ENCODE results near the gene VAMP5. TPM values are rescaled to one million over a fixed set of nuclear protein-coding genes. Genes with fewer than 3 reads are reported as not detected.
"Not testable (repeated sequence)": the region's sequence is repeated elsewhere in the genome, so short reads cannot be mapped to it uniquely, and the experiment has no call there.

VAMP5 gene
- total RNA-seq, 6 experiments from 2014 or later, result 51.2 to 84.2 (median 71.4) TPM

DNA sequence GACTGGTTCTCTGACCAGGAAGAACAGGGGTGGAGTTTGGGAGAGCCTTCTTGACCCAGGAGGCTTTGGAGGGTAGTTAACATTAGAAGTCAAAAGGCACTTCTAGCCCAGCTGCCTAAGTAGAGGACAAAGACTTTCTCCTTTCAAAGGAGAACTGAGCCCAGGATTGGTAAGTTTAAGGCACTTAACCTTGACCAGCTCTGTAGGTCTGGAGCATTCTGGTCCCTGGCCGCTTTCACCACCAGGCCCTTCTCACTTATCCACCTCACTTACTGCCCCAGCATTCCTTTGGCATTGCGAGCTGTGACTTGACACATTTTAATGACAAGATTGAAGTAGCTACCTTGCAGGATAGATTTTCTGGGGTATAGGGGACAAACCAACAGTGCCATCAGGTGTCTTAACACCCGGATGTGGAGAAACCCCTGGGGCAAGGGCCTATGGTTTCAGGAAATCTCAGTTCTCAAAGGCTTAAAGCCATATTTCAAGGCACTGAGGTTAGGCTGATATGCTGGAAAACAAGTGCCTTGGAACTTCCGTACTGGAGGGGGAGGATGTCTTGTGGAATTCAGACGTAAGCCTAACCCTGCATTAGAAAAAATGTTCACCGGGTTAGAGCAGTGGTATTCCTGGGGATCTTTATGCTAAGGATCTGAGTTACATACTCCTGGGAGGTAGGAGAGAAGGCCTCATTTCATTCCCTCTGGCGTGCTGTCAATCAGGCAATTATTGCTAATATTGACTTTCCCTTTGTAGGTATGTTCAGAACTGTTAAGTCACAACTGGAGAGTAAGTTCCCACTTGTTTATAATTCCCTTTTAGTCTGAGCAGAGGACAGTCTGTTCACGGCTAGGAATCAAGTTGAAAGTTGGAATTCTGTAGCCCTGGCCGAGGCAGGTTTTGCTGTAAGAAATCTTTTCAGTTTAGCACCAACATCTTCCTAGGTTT lies 23.3 kb downstream of the VAMP5 start:
- no peak for DNase-seq
- Mint-ChIP-seq H3K27ac (peak overlapping the region; percentile 92; the same call in 1 of the 2 replicates), H3K27me3 (ENCODE audit: insufficient read depth) (peaks cover 2% of the 10 kb centered on the region; the same call in 1 of the 2 replicates), H3K36me3 (ENCODE audit: low read depth) (peaks cover 19% of the 10 kb centered on the region), H3K4me1 (ENCODE audit: low read depth) (peaks cover 63% of the 10 kb centered on the region), H3K4me3 (0 out of 2 replicates have a peak overlapping the region, but pooled peaks have one; percentile 11), H3K9me3 (no peaks in the 10 kb centered on the region)
- TF ChIP-seq, protein P1, sequence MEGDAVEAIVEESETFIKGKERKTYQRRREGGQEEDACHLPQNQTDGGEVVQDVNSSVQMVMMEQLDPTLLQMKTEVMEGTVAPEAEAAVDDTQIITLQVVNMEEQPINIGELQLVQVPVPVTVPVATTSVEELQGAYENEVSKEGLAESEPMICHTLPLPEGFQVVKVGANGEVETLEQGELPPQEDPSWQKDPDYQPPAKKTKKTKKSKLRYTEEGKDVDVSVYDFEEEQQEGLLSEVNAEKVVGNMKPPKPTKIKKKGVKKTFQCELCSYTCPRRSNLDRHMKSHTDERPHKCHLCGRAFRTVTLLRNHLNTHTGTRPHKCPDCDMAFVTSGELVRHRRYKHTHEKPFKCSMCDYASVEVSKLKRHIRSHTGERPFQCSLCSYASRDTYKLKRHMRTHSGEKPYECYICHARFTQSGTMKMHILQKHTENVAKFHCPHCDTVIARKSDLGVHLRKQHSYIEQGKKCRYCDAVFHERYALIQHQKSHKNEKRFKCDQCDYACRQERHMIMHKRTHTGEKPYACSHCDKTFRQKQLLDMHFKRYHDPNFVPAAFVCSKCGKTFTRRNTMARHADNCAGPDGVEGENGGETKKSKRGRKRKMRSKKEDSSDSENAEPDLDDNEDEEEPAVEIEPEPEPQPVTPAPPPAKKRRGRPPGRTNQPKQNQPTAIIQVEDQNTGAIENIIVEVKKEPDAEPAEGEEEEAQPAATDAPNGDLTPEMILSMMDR (IDR thresholded peaks at IDR 0.05), result no peak

DNA sequence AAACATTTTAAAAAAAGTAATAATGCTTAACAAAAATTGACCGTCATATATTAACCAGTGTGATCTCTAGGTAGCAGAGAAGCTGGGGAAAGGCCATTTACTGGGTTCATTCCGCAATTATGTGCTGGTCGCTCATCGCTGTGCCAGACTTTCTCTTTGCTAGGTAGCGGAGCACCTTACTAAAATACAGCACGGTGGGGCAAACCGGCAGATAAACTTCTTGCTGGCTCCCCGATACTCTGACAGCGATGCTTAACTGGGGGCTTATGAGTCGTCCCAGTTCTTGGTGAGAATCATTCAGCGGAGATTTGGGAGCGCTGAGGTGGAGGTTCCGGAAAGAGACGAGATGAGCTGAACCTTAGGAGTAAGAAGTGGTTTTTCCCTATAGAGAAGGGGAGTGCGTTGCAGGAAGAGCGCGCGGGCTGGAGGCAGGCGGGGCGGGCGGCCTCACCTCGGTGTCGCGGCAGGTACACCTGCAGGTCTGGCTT lies 27.0 kb downstream of the VAMP5 start:
- peak overlapping the region; percentile 98 for H3K4me3 Mint-ChIP-seq
- no peak for DNase-seq
- H3K9me3 Mint-ChIP-seq, result no peaks in the 10 kb centered on the region
- peaks cover 3% of the 10 kb centered on the region; the same call in 1 of the 2 replicates for H3K27me3 Mint-ChIP-seq (ENCODE audit: insufficient read depth)
- peaks cover 33% of the 10 kb centered on the region for H3K4me1 Mint-ChIP-seq (ENCODE audit: low read depth)
- peak overlapping the region; percentile 91 for H3K27ac Mint-ChIP-seq
- peaks cover 19% of the 10 kb centered on the region for H3K36me3 Mint-ChIP-seq (ENCODE audit: low read depth)
- TF ChIP-seq, protein P1 (IDR thresholded peaks at IDR 0.05), result no peak

DNA sequence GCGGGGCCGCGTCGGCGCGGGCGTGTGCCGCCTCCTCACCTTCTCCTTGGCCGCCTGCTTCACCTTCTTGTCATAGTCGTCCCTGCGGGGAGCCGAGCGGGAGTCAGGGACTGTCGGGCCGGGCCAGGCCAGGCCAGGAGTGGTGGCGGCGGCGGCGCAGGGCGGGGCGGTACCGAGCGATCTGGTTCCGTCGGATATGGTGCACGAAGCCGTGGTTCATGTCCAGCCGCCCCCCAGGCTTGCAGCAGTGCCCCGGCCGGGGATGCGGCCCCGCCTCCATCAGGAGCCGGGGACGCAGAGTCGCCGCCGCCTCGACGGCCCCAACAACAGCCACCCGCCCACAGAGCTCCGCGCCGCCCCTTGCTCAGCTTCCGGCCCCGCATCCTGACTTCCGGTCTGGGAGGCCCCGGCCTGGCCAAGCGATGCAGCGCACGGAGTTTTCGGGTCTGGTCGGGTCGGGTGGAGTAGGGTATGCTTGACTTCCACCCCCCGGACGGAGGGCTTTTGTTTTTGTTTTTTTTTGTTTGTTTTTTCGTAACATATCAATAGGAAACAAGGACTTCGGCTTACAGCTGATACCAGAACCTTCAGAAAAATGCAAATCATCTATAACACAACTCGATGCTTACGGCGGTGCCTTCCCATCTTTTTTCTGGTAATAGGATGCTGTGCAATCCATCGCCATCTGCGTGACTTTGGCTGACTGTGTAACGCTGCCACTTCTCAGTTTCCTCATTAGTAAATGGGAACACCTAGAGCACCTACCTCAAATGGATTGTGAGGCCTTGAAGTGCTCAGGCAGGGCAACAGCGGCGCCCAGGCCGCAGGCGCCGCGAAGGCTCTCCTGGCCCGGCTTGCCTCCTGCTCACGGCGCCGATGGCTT lies 27.7 kb downstream of the VAMP5 start, which contains the start of gene C2orf68:
TSS of gene C2orf68 (minus strand) at position 362 of the 883 bp plus-strand sequence. CDS start at position 280, 82 bp downstream.
- peak within 1 kb of the TSS; percentile 98 for H3K4me3 Mint-ChIP-seq
- TF ChIP-seq, protein P1 (IDR thresholded peaks at IDR 0.05), result no peak
- no peaks in the 10 kb centered on the region for H3K9me3 Mint-ChIP-seq
- H3K4me1 Mint-ChIP-seq (ENCODE audit: low read depth), result peaks cover 26% of the 10 kb centered on the region
- peak; percentile 71 for DNase-seq
- H3K27ac Mint-ChIP-seq, result peak within 1 kb of the TSS; percentile 91
- peaks cover 17% of the 10 kb centered on the region for H3K36me3 Mint-ChIP-seq (ENCODE audit: low read depth)
- peaks cover 3% of the 10 kb centered on the region; the same call in 1 of the 2 replicates for H3K27me3 Mint-ChIP-seq (ENCODE audit: insufficient read depth)

DNA sequence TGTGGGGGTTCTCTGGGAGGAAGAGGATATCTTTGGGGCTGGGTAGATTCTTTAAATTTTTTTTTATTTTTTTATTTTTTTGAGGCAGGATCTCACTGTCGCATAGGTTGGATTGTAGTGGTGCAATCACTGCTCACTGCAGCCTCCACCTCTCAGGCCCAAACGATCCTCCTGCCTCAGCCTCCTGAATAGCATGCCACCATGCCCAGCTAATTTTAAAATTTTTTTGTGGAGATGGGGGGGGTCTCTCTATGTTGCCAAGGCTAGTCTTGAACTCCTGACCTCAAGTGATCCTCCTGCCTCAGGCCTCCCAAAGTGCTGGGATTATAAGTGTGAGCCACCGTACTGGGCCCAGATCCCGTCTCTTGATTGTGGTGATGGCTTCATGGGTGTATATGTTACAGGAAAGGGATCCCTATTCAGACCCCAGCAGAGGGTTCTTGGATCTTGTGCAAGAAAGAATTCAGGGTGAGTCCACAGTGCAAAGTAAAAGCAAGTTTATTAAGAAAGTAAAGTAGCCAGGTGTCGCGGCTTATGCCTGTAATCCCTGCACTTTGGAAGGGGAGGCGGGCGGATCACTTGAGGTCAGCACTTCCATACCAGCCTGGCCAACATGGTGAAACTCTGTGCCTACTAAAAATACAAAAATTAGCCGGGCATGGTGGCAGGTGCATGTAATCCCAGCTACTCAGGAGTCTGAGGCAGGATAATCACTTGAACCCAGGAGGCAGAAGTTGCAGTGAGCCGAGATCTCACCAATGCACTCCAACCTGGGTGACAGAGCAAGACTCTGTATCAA lies 29.7 kb downstream of the VAMP5 start:
- Mint-ChIP-seq H3K27ac (no peak overlapping the region), H3K9me3 (no peaks in the 10 kb centered on the region), H3K27me3 (ENCODE audit: insufficient read depth) (peaks cover 3% of the 10 kb centered on the region; the same call in 1 of the 2 replicates), H3K36me3 (ENCODE audit: low read depth) (peaks cover 10% of the 10 kb centered on the region), H3K4me3 (no peak overlapping the region), H3K4me1 (ENCODE audit: low read depth) (peaks cover 26% of the 10 kb centered on the region)
- DNase-seq, result no peak
- TF ChIP-seq, protein P1 (IDR thresholded peaks at IDR 0.05), result no peak

DNA sequence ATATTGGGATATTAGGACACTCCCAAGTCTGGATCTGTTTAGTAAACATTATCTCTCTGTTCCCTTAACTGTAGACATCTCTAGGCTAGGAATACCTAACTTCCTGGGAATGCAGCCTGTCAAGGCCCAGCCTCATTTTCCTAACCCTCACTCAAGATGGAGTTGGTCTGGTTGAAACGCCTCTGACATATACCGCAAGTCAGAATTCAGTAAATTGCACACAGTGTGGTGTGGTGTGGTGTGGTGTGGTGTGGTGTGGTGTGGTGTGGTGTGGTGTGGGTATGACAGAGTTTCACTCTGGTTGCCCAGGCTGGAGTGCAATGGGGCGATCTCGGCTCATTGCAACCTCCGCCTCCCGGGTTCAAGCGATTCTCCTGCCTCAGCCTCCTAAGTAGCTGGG lies 30.5 kb downstream of the VAMP5 start:
- not testable (repeated sequence) for H3K27me3 Mint-ChIP-seq (ENCODE audit: insufficient read depth); DNase-seq; H3K4me3 Mint-ChIP-seq; H3K27ac Mint-ChIP-seq; H3K9me3 Mint-ChIP-seq
- peaks cover 24% of the 10 kb centered on the region for H3K4me1 Mint-ChIP-seq (ENCODE audit: low read depth)
- H3K36me3 Mint-ChIP-seq (ENCODE audit: low read depth), result peaks cover 14% of the 10 kb centered on the region

All from HFFc6 (cell line).